Common myeloid progenitor, CD34-positive (primary cell): Measurements from ENCODE around the gene TMEM94.

ENCODE experiments used
- CTCF ChIA-PET: fragments of 350-600 bp; sonication (Branson Sonifier 250); formaldehyde crosslinking; loops from one replicate; lab custom pipeline; 2021; ENCODE audit warnings: antibody characterized with exemption; lab: Charles Lee
- POLR2A ChIA-PET: fragments of 350-600 bp; sonication (Branson Sonifier 250); formaldehyde crosslinking; loops from one replicate; lab custom pipeline; 2021; ENCODE audit warnings: antibody characterized with exemption; lab: Charles Lee
- DNase-seq, 3 donors: peaks; one replicate each; pipeline versions ENCODE4 v3.0.0 to v3.0.0-alpha.2; 2013
- H3K27ac ChIP-seq, 2 experiments: 1 replicate in 1 of 2; 2 replicates in 1 of 2; pipeline ENCODE4 v1.7.0; 2013; ENCODE audit warnings: inconsistent platforms in 2 of 2, low read length in 2 of 2, mild to moderate bottlenecking in 2 of 2, low read depth in 1 of 2, moderate library complexity in 1 of 2; ENCODE audit not compliant: severe bottlenecking in 2 of 2, insufficient read depth in 1 of 2, poor library complexity in 1 of 2
- H3K27me3 ChIP-seq, 5 experiments: replicated peaks in 2 of 5; 1 replicate in 3 of 5; 2 replicates in 2 of 5; pipeline versions ENCODE4 v1.6.1 to v1.7.0; 2013; ENCODE audit warnings: low read length in 4 of 5, mild to moderate bottlenecking in 2 of 5, moderate library complexity in 2 of 5, inconsistent platforms in 1 of 5; ENCODE audit not compliant: insufficient read depth in 5 of 5, control insufficient read depth in 4 of 5
- H3K36me3 ChIP-seq, 4 experiments: 1 replicate in 2 of 4; 2 replicates in 2 of 4; pipeline versions ENCODE4 v1.6.1 to v1.7.0; 2013; ENCODE audit warnings: low read length in 3 of 4, control low read depth in 1 of 4, mild to moderate bottlenecking in 1 of 4; ENCODE audit not compliant: control insufficient read depth in 4 of 4, insufficient read depth in 4 of 4
- H3K4me1 ChIP-seq, 4 experiments: 1 replicate in 3 of 4; 2 replicates in 1 of 4; pipeline versions ENCODE4 v1.6.1 to v1.7.1; 2013; ENCODE audit warnings: low read length in 3 of 4, mild to moderate bottlenecking in 3 of 4, control low read depth in 1 of 4, inconsistent platforms in 1 of 4, moderate library complexity in 1 of 4; ENCODE audit not compliant: control insufficient read depth in 4 of 4, insufficient read depth in 4 of 4; ENCODE audit errors: control extremely low read depth in 1 of 4
- H3K4me3 ChIP-seq, 7 experiments: 1 replicate in 4 of 7; 2 replicates in 3 of 7; pipeline versions ENCODE4 v1.5.1 to v1.7.0; 2013; ENCODE audit warnings: mild to moderate bottlenecking in 7 of 7, low read length in 6 of 7, moderate library complexity in 6 of 7, inconsistent platforms in 2 of 7, low read depth in 2 of 7, control low read depth in 1 of 7; ENCODE audit not compliant: insufficient read depth in 4 of 7, control insufficient read depth in 1 of 7; ENCODE audit errors: extremely low read depth in 1 of 7
- H3K9me3 ChIP-seq, 5 experiments: 1 replicate in 4 of 5; 2 replicates in 1 of 5; pipeline versions ENCODE4 v1.6.1 to v1.7.1; 2013; ENCODE audit warnings: low read length in 4 of 5, mild to moderate bottlenecking in 2 of 5, inconsistent platforms in 1 of 5, low read depth in 1 of 5, moderate library complexity in 1 of 5; ENCODE audit not compliant: control insufficient read depth in 4 of 5, insufficient read depth in 2 of 5; ENCODE audit errors: control extremely low read depth in 1 of 5
- WGBS: methylation state at CpG from one replicate; pipeline ENCODE4 v1.1.5; 2013; ENCODE audit not compliant: insufficient coverage; 5-methylcytosine and 5-hydroxymethylcytosine counted together

TMEM94 gene

DNA sequence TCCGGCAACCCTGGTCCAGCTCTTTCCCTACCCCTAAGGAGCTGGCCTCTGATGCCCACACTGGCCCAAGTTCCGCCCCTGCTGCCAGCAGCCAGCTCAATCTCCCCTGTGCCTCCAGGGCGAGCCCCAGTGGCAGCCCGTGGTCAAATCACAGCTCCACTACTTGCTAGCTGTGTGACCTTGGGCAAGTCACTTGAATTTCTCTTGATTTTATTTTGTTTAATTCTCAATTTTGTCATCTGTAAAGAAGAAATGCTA, 48.6 kb downstream of the TMEM94 start:
- no peaks in the 10 kb centered on the region for H3K9me3 ChIP-seq
- CTCF ChIA-PET = interaction anchor here (0.8 to 1.6 kb wide), 5 partner anchors 10 to 86 kb away, joined by 3 to 5 read pairs (median 3); partner anchors contain the start of gene TMEM94
- no peaks in the 10 kb centered on the region for H3K27me3 ChIP-seq
- no peak overlapping the region for H3K27ac ChIP-seq
- POLR2A ChIA-PET = no interaction called here
- 98% methylated on average over 4 of the region's 4 CpGs for WGBS
- DNase-seq = no peak
- H3K36me3 ChIP-seq = peaks cover 0 to 30% (median 15%) of the 10 kb centered on the region in 4 experiments
- H3K4me3 ChIP-seq = no peak overlapping the region
- peaks cover 0 to 1% (median 0%) of the 10 kb centered on the region in 4 experiments for H3K4me1 ChIP-seq

DNA sequence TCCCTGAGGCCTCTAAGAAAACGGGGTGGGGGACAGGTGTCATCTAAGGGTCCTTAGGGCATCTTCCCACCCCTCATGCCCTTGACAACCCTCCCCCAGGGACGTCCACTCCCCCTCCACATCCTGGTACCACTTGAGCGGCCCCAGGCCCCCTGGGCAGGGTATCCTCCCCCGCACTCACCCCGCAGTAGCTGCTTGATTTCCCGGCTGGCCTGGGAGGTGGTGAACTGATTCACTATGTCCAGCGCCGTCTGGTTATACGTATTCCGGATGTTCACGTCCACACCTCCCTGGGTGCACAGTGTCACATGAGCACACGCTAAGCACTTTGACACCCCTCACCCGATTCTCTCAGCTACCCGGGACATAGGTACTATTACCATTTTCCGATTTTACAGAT, 49.2 kb downstream of the TMEM94 start:
- Histone ChIP-seq H3K27me3 (no peaks in the 10 kb centered on the region), H3K9me3 (no peaks in the 10 kb centered on the region), H3K36me3 (peaks cover 0 to 26% (median 9%) of the 10 kb centered on the region in 4 experiments), H3K4me3 (no peak overlapping the region), H3K27ac (no peak overlapping the region), H3K4me1 (no peaks in the 10 kb centered on the region)
- ChIA-PET POLR2A (no interaction called here), CTCF (interaction anchor here (0.8 to 1.6 kb wide), 3 partner anchors 14 to 78 kb away, joined by 3 to 5 read pairs (median 4); partner anchors contain the start of gene TMEM94)
- DNase-seq = no peak
- 95% methylated on average over 13 of the region's 15 CpGs for WGBS

DNA sequence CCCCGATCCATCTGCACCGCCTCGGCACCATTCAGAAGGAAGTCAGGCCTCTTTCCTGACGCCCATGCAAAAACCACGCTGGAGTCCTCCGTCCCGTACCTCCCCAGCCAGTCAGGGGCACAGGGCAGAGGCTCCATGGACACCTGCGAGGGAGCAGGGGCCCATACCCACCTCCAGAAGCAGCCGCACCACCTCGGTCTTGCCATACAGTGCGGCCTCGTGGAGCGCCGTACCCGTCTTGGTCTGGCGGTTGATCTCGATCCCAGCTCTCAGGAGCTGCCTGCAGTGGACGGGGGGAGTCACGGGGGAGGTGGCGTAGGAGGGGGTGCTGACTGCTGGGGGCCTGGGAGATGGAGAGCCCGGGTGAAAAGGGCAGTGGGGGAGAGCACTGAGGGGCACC, 49.7 kb downstream of the TMEM94 start:
- ChIA-PET POLR2A (no interaction called here), CTCF (no interaction called here)
- Histone ChIP-seq H3K36me3 (peaks cover 0 to 21% (median 6%) of the 10 kb centered on the region in 4 experiments), H3K27ac (no peak overlapping the region), H3K4me3 (peak overlapping the region in 1 of 7 experiments; percentile 1), H3K4me1 (no peaks in the 10 kb centered on the region), H3K27me3 (no peaks in the 10 kb centered on the region), H3K9me3 (no peaks in the 10 kb centered on the region)
- DNase-seq = no peak
- 83% methylated on average over 20 of the region's 21 CpGs for WGBS

DNA sequence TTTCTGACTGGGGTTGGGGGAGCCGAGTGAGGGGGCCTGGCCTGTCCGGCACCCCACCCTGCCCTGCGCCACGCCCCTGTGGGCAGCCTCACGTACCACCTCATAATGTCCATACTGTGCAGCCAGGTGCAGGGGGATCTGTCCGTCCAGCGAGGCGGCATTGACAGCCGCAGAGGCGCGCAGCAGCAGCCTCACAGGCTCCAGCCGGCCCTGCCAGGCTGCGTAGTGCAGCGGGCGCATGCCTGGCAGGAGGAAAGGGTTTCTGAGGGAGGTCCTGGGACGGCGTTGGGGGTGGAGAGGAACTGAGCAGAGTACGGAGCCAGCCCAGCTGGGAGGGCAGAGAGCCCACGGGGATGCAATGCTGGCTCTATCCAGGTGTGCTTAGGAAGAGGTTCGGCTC, 50.5 kb downstream of the TMEM94 start:
- Histone ChIP-seq H3K27ac (no peak overlapping the region), H3K9me3 (no peaks in the 10 kb centered on the region), H3K4me1 (no peaks in the 10 kb centered on the region), H3K4me3 (no peak overlapping the region), H3K36me3 (peaks cover 0 to 20% (median 5%) of the 10 kb centered on the region in 4 experiments), H3K27me3 (no peaks in the 10 kb centered on the region)
- CTCF ChIA-PET = no interaction called here
- no peak for DNase-seq
- POLR2A ChIA-PET = no interaction called here
- 97% methylated on average over 19 of the region's 20 CpGs for WGBS

DNA sequence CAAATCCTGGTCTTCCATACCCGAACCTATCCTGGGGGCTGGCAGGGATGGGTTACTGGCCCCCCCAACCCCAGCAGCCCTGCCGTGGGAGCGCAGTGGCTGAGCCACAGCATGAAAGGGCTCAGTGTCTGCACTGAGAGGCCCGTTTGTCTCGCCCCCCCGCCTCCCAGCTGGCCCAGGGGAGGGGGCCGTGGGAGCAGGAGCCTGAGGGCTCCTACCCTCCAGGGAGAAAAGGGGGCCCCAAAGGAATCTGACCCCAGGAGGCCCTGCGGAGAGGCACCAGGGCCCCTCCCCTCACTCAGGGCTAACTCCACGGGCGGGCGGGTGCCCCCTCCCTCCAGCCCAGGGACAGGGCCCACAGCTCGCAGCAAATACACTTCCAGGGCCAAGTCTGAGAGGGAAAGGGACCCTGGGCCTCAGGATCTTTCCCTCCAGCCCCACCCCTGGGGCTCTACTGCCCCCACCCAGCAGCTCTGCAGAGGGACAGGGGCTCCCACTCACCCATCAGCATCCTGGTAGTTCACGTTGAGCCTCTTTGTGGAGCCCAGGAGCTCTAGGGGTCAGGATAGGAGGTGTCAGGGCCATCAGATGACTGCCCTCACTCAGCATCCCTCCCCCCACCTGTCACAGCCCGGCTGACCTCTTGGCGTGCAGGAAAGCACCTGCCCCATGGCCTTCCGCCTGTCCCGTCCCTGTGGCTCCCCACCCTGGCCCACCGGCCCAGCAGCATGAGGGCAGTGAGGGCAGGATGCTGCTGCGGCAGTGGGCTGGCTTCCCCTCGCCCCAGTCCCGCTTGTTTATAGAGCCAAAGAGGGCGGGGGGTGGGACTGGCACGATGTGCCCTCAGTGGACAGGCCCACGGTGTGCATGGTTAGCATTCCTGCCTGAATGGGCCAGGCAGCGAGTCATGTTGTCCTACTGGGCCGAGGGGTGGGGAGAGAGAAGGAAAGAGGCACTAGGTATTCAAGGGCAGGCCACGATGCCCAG, 51.6 kb downstream of the TMEM94 start:
- Histone ChIP-seq H3K36me3 (peaks cover 0 to 20% (median 3%) of the 10 kb centered on the region in 4 experiments), H3K27me3 (no peaks in the 10 kb centered on the region)
- 95% methylated on average over 22 of the region's 27 CpGs for WGBS

DNA sequence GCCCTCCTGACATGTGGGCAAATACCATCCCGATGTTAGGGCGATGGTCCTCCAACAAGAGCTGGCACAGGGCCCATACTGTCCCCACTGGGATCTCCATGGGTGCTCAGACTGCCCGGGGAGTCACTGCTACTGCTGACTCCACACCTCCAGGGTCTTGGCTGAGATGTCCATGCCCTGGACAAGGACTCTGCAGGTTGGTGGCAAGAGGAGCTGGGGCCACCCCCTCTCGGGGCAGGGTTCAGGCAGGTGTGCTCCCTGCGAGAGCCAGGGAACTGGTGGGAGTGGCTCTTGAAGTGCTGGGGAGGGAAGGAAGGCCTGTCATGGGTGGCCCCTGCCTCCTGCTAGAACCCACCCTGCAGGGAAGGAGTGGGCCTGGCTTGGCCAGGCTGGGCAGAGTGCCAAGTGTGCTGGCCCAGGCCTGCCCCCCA, 52.5 kb downstream of the TMEM94 start:
- Histone ChIP-seq H3K4me3 (no peak overlapping the region), H3K27me3 (no peaks in the 10 kb centered on the region), H3K27ac (no peak overlapping the region), H3K36me3 (peaks cover 0 to 20% (median 3%) of the 10 kb centered on the region in 4 experiments), H3K9me3 (no peaks in the 10 kb centered on the region), H3K4me1 (peaks cover 0 to under 1% (median 0%) of the 10 kb centered on the region in 4 experiments)
- CTCF ChIA-PET = interaction anchor here (0.7 kb wide), 1 partner anchor 27 kb away, joined by 3 read pairs; no protein-coding TSS in a partner anchor
- DNase-seq = no peak
- POLR2A ChIA-PET = interaction anchor here (0.9 kb wide), 1 partner anchor 11 kb away, joined by 3 read pairs; no protein-coding TSS in a partner anchor
- 96% methylated on average over 5 of the region's 5 CpGs for WGBS

More for the DNA sequence above, 51.6 kb downstream of the TMEM94 start:
- Histone ChIP-seq H3K4me1 (no peaks in the 10 kb centered on the region), H3K4me3 (no peak overlapping the region), H3K27ac (no peak overlapping the region), H3K9me3 (no peaks in the 10 kb centered on the region)
- CTCF ChIA-PET = interaction anchor here (0.7 to 1.0 kb wide), 3 partner anchors 10 to 64 kb away, joined by 3 to 4 read pairs (median 3); no protein-coding TSS in a partner anchor
- no peak for DNase-seq
- POLR2A ChIA-PET = no interaction called here
